K562 (cell line): ENCODE measurements around the gene NDUFA13.

Source experiments
- EGR1 ChIP-seq: fragments of 450-650 bp; conservative IDR thresholded peaks from 2 replicates; pipeline ENCODE4 v1.6.1; 2017; ENCODE audit warnings: mild to moderate bottlenecking
- JUND ChIP-seq, 2 experiments: IDR thresholded peaks; 2 replicates in 1 of 2; 3 replicates in 1 of 2; pipeline ENCODE4 v1.6.1; 2011; ENCODE audit warnings: borderline replicate concordance in 2 of 2, low read depth in 2 of 2, low read length in 2 of 2, improper control_type of control experiment in 1 of 2, missing biosample characterization in 1 of 2, missing genetic modification characterization in 1 of 2, missing genetic modification reagents in 1 of 2
- TF ChIP-seq, protein P1 (sequence below): sonication (generic); formaldehyde crosslinking; IDR thresholded peaks from 2 replicates; pipeline ENCODE4 v1.8.1; 2023; ENCODE audit warnings: mild to moderate bottlenecking, missing genetic modification reagents

- TF ChIP-seq JUND (IDR thresholded peaks at IDR 0.05; ENCODE audit: borderline replicate concordance, low read depth, low read length): no peak
- no peak for TF ChIP-seq JUND (tag; IDR thresholded peaks at IDR 0.05; ENCODE audit: borderline replicate concordance, low read depth, low read length)
- TF ChIP-seq, protein P1, sequence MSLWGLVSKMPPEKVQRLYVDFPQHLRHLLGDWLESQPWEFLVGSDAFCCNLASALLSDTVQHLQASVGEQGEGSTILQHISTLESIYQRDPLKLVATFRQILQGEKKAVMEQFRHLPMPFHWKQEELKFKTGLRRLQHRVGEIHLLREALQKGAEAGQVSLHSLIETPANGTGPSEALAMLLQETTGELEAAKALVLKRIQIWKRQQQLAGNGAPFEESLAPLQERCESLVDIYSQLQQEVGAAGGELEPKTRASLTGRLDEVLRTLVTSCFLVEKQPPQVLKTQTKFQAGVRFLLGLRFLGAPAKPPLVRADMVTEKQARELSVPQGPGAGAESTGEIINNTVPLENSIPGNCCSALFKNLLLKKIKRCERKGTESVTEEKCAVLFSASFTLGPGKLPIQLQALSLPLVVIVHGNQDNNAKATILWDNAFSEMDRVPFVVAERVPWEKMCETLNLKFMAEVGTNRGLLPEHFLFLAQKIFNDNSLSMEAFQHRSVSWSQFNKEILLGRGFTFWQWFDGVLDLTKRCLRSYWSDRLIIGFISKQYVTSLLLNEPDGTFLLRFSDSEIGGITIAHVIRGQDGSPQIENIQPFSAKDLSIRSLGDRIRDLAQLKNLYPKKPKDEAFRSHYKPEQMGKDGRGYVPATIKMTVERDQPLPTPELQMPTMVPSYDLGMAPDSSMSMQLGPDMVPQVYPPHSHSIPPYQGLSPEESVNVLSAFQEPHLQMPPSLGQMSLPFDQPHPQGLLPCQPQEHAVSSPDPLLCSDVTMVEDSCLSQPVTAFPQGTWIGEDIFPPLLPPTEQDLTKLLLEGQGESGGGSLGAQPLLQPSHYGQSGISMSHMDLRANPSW (CRISPR knock-in tag): no peak
- TF ChIP-seq EGR1: no peak
These were observed 13.7 kb upstream of the NDUFA13 start for GRCh38 chr19:19502281-19502680.
